Measurements from ENCODE around the gene PIGU. TPM values are rescaled to one million over a fixed set of nuclear protein-coding genes. Genes with fewer than 3 reads are reported as not detected.
A peak's percentile ranks its signal among the peaks of the same experiment; 100 is the strongest.
"Not testable (repeated sequence)": the region's sequence is repeated elsewhere in the genome, so short reads cannot be mapped to it uniquely, and the experiment has no call there.

The PIGU gene
- total RNA-seq, 4 donors from 2014 or later, result 12.8 to 14.1 (median 13.7) TPM

DNA sequence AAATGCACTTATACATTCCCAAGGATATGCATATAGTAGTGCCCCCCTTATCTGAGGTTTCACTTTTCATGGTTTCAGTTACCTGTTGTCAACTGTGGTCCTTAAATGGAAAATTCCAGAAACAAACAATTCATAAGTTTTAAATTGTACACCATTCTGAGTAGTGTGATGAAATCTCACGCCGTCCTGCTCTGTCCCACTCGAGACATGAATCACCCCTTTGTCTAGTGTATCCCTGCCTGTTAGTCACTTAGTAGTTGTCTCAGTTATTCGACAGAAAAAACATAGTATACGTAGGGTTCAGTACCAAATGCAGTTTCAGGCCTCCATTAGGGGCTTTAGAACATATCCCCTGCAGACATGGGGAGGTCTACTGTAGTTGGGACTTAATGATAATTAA is 61.4 kb downstream of the PIGU start:
- ATAC-seq, result no peak
- no peaks in the 10 kb centered on the region for H3K9me3 ChIP-seq
- H3K36me3 ChIP-seq, result peaks cover 0 to 19% of the 10 kb centered on the region in 2 donors
- no peak overlapping the region for H3K4me3 ChIP-seq
- no peaks in the 10 kb centered on the region for H3K27me3 ChIP-seq
- no peak overlapping the region for H3K27ac ChIP-seq
- in situ Hi-C loops (cut with MboI; ENCODE audit: low sequenced_read_pairs in 4 of 4) (no loop called here), intact Hi-C loops (cut with DNase I; ENCODE audit: low total_unique reads) (no loop called here)
- no peak for DNase-seq
- no peak for TF ChIP-seq POLR2A (IDR thresholded peaks at IDR 0.05)
- TF ChIP-seq, protein P1, sequence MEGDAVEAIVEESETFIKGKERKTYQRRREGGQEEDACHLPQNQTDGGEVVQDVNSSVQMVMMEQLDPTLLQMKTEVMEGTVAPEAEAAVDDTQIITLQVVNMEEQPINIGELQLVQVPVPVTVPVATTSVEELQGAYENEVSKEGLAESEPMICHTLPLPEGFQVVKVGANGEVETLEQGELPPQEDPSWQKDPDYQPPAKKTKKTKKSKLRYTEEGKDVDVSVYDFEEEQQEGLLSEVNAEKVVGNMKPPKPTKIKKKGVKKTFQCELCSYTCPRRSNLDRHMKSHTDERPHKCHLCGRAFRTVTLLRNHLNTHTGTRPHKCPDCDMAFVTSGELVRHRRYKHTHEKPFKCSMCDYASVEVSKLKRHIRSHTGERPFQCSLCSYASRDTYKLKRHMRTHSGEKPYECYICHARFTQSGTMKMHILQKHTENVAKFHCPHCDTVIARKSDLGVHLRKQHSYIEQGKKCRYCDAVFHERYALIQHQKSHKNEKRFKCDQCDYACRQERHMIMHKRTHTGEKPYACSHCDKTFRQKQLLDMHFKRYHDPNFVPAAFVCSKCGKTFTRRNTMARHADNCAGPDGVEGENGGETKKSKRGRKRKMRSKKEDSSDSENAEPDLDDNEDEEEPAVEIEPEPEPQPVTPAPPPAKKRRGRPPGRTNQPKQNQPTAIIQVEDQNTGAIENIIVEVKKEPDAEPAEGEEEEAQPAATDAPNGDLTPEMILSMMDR (IDR thresholded peaks at IDR 0.05 in 4 of 5, conservative IDR thresholded peaks at IDR 0.05 in 1 of 5), result no peak
- no peaks in the 10 kb centered on the region for H3K4me1 ChIP-seq

DNA sequence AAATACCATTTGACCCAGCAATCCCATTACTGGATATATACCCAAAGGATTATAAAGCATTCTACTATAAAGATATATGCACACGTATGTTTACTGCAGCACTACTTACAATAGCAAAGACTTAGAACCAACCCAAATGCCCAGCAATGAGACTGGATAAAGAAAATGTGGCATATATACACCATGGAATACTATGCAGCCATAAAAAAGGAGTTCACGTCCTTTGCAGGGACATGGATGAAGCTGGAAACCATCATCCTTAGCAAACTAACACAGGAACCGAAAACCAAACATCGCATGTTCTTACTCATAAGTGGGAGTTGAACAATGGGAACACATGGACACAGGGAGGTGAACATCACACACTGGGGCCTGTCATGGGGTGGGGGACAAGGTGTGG is 64.9 kb downstream of the PIGU start:
- in situ Hi-C loops (cut with MboI; ENCODE audit: low sequenced_read_pairs in 4 of 4); DNase-seq; H3K27me3 ChIP-seq; intact Hi-C loops (cut with DNase I; ENCODE audit: low total_unique reads); H3K4me3 ChIP-seq; H3K9me3 ChIP-seq; ATAC-seq; H3K4me1 ChIP-seq; H3K27ac ChIP-seq: not testable (repeated sequence)
- H3K36me3 ChIP-seq, result peaks cover 0 to 19% of the 10 kb centered on the region in 2 donors

DNA sequence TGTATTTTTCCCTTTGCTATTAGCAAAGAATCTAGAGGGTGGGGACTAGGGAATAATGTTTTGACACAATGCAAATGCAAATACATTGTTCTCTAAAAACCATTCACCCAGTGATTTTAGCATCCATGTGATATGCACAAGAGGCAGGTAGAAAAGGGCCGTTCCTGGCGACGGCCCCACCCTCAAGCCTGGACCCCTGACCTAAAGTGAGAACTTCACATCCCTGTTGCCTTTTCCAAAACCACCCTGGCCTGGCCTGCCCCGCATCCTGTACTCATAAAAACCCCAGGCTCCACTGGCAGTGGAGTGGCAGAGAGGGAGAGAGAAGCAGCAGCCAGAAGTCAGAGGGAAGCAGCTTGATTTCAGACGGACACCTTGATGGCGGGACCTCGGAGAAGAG is 69.8 kb downstream of the PIGU start:
- intact Hi-C loops (cut with DNase I; ENCODE audit: low total_unique reads), result no loop called here

DNA sequence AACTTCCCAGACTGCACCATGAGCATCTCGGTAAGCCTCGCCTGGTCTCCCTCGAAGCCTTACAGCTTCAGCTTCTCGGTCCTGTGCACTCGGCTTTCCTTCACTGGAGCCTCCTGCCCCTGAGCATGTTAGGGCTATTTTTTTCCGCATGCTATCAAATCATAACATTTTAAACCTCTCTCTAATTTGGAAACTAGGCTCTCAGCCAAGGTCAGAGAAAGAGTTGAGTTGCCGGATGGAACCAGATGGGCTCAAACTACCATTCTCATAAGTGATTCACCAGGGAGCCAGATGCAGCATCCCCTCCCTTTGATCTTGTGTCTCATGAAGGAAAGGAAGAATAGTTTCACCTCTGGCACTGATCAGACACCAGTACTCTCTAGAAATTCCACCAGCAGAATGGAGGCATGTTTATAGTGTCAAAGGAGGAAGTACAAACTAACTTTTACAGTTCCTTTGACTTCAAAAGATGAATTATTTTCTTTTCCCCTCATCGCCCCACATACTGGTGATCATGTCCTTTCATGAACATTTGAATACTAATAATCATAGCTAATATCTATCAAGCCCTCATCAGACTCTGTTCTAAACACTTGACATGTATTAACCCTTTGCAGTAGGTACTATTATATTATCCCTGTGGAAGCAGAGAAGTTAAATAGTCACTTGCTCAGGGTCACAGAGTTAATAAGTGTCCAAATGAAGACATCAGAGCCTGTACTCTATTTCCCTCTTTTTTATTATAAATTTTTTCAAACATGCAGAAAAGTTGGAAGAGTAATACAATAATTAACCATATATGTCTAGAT is 71.7 kb downstream of the PIGU start:
- DNase-seq (no peak), ATAC-seq (no peak)
- no peaks in the 10 kb centered on the region for H3K27me3 ChIP-seq
- TF ChIP-seq, protein P1 (IDR thresholded peaks at IDR 0.05 in 4 of 5, conservative IDR thresholded peaks at IDR 0.05 in 1 of 5), result no peak
- TF ChIP-seq POLR2A (IDR thresholded peaks at IDR 0.05), result no peak
- in situ Hi-C loops (cut with MboI; ENCODE audit: low sequenced_read_pairs in 4 of 4), result no loop called here
- no peaks in the 10 kb centered on the region for H3K36me3 ChIP-seq
- no peaks in the 10 kb centered on the region for H3K9me3 ChIP-seq
- H3K27ac ChIP-seq, result peak overlapping the region in 3 of 4 donors; percentile 6 to 26 (median 22)
- peaks cover 6 to 10% of the 10 kb centered on the region in 2 donors for H3K4me1 ChIP-seq
- no peak overlapping the region for H3K4me3 ChIP-seq
- intact Hi-C loops (cut with DNase I; ENCODE audit: low total_unique reads), result no loop called here

More for the DNA sequence above, 69.8 kb downstream of the PIGU start:
- H3K4me3 ChIP-seq, result no peak overlapping the region
- no peak overlapping the region for H3K27ac ChIP-seq
- no peaks in the 10 kb centered on the region for H3K36me3 ChIP-seq
- ATAC-seq, result no peak
- no peak for TF ChIP-seq POLR2A (IDR thresholded peaks at IDR 0.05)
- TF ChIP-seq, protein P1 (IDR thresholded peaks at IDR 0.05 in 4 of 5, conservative IDR thresholded peaks at IDR 0.05 in 1 of 5), result no peak
- H3K9me3 ChIP-seq, result no peaks in the 10 kb centered on the region
- in situ Hi-C loops (cut with MboI; ENCODE audit: low sequenced_read_pairs in 4 of 4), result no loop called here
- H3K27me3 ChIP-seq, result no peaks in the 10 kb centered on the region
- DNase-seq, result no peak
- H3K4me1 ChIP-seq, result no peaks in the 10 kb centered on the region

DNA sequence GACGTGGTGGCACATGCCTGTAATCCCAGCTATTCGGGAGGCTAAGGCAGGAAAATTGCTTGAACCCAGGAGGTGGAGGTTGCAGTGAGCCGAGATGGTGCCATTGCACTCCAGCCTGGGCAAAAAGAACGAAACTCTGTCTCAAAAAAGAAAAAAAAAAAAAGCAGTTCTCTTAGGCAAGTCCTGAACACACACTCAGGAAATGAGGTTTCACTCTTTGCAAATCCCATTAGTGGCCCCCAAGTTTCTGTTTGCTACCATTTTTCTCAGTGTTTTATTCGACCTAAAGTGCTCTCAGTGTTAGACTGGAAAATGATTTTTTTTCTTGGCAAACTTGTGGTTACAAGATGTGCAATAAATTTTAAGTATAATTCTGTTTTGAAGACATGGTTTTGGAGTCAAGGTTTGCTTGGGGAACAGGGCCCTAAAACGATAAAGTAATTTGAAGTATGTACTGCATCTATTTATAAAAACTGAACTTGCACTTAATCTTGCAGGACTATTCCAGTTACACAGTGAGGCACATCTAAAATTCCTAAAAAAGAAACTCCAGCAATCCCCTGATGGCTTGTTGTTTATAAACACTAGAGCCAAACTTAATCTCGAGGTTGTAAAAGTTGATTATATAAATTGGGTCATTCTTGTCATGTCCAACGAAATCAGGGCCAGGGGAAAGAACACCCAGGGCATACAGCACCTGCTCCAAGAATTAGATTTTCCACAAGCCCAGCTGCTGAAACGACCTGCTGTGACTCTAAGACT is 75.8 kb downstream of the PIGU start:
- no peaks in the 10 kb centered on the region for H3K36me3 ChIP-seq
- DNase-seq, result no peak
- no peak overlapping the region for H3K4me3 ChIP-seq
- TF ChIP-seq POLR2A (IDR thresholded peaks at IDR 0.05), result no peak
- TF ChIP-seq, protein P1 (IDR thresholded peaks at IDR 0.05 in 4 of 5, conservative IDR thresholded peaks at IDR 0.05 in 1 of 5), result no peak
- no peaks in the 10 kb centered on the region for H3K27me3 ChIP-seq
- H3K9me3 ChIP-seq, result no peaks in the 10 kb centered on the region
- peak overlapping the region; percentile 10 to 30 (median 23) for H3K27ac ChIP-seq
- in situ Hi-C loops (cut with MboI; ENCODE audit: low sequenced_read_pairs in 4 of 4), result no loop called here
- H3K4me1 ChIP-seq, result peaks cover 6 to 10% of the 10 kb centered on the region in 2 donors
- ATAC-seq, result peak in 1 of 2 donors; percentile 30
- intact Hi-C loops (cut with DNase I; ENCODE audit: low total_unique reads), result no loop called here

Measured in gastrocnemius medialis (tissue), 4 donors.